ENCODE data around the gene VSTM4. TPM values are rescaled to one million over a fixed set of nuclear protein-coding genes. Genes with fewer than 3 reads are reported as not detected.

Gene VSTM4
- total RNA-seq, 4 donors from 2014 or later: 11.8 to 26.2 (median 19.7) TPM

DNA sequence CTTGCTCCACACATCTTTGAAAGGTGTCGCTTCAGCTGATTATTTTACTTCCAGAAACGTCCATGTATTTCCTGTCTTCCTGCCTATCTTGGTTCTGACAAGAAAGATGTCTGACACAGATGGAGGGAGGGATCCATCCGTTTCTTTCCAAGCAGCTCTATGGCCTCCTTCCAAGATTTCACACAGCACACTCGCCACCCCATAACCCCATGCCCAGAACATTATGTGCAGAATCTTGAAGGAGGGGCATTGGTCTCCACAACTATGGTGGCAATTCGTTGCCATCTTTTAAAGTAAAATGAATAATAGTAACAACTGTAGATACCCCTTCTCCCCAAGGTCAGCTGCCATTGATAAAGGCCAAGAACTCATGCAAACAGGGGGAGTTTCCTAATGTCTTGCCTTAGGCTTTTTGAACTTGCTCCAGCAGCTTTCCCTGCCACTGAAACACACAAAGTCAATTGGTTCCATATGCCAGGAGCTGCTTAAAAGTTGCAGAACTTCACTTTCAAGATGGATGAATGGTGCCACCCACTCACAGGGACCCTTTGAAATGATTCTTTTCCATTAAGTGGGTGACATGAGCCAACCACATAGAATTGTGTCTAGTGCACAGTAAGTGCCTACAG lies 60.0 kb downstream of the VSTM4 start:
- TF ChIP-seq, protein P1, sequence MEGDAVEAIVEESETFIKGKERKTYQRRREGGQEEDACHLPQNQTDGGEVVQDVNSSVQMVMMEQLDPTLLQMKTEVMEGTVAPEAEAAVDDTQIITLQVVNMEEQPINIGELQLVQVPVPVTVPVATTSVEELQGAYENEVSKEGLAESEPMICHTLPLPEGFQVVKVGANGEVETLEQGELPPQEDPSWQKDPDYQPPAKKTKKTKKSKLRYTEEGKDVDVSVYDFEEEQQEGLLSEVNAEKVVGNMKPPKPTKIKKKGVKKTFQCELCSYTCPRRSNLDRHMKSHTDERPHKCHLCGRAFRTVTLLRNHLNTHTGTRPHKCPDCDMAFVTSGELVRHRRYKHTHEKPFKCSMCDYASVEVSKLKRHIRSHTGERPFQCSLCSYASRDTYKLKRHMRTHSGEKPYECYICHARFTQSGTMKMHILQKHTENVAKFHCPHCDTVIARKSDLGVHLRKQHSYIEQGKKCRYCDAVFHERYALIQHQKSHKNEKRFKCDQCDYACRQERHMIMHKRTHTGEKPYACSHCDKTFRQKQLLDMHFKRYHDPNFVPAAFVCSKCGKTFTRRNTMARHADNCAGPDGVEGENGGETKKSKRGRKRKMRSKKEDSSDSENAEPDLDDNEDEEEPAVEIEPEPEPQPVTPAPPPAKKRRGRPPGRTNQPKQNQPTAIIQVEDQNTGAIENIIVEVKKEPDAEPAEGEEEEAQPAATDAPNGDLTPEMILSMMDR (IDR thresholded peaks at IDR 0.05): no peak
- ATAC-seq (ENCODE audit: low FRiP score) (no peak), DNase-seq (ENCODE audit: low spot score) (no peak)

DNA sequence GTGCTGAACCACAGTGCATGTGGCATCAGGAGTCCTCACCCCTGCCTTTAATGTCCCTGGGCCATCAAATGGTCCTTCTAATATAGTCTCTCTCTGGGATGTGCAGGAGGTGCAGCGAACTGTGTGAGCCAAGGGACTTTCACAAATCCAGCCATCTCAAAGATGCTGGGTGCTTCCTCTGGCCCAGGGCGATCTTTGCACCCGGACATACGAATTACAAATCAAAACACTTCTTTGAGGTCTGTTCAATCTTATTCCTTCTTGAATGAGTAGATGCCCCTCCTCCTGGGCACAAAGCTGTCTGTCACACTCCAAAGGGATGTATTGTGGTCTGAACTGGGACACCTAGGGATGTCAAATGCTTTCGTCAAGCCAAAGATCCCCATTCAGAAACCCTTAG lies 60.6 kb downstream of the VSTM4 start:
- no peak for ATAC-seq (ENCODE audit: low FRiP score)
- TF ChIP-seq, protein P1 (IDR thresholded peaks at IDR 0.05): no peak

DNA sequence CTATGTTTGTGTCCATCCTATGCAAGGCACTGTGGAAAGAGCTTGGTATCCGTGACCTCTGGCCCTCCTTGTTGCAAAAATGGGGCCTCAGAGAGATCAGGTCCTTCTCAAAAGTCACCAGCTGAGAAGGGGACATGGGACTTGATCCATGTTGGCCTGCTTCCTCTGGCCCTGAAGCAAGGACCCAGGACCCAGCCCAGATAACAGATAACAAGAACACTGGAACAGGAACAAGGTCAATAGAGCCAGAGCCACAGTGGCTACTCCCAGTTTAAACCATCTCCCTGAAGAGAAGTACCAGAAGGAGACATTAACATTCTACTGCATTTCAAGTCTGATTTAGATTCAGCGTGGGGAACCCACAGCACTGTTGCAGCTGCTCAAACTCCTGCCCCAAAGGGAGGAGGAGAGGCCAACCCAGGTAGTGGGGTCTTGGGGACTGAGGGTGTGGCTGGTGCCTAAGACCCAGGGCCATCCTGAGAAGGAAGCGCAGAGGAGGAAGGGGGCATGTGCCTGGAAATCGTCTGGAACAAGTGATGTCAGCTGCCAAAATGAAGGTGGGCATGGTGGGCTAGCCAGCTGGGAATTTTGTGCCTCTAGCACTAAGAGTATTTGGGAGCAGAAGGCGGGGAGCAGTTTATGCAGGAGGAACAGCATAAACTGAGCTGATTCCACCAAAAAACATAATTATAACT lies 61.2 kb downstream of the VSTM4 start:
- TF ChIP-seq, protein P1 (IDR thresholded peaks at IDR 0.05): no peak
- DNase-seq (ENCODE audit: low spot score): no peak
- ATAC-seq (ENCODE audit: low FRiP score): no peak

More for the DNA sequence above, 60.6 kb downstream of the VSTM4 start:
- no peak for DNase-seq (ENCODE audit: low spot score)

DNA sequence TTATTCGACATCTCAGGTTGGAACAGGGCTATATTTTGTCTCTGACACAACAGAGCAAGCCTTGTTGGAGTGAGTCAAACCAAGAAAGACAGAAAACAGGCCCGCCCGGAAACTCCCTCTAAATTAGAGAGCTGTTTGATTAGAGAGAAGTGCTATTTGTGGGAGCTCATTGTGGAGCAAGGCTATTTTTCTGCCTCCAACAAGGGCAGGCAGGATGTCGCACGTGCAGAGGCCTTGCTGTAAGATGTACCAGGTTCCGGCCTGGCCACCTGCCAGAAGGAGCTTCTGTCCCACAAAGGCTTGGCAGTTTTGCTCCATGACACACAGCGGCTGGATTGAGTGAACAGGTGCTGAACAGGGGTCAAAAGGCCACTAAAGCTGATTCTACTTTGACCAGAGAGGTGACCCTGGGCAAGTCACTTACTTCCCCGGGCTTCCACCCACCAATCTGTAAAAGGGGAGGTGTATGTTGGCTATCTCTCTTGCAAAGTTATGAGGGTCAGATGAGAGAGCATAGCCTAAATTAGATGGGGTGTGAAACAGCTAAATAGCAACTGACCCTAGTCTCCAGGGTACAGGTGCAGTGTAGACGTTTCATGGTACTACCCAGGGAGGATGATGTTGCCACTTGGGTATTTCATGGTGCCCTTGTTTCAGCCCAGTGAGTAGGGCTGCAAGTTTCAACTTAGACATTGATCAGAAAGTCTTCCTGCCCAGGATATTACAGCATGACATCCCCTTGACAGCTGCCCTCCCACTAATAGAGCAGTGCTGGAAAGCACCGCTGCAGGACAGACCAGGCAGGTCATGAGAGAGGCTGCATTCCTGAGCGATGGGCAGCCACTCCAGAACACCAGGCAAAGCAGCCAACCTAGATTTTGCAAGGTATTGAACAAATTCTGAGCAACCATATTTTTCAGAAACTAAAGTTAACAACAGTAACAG lies 62.0 kb downstream of the VSTM4 start:
- ATAC-seq (ENCODE audit: low FRiP score) (peak; percentile 75), DNase-seq (ENCODE audit: low spot score) (no peak)
- TF ChIP-seq, protein P1 (IDR thresholded peaks at IDR 0.05): no peak

DNA sequence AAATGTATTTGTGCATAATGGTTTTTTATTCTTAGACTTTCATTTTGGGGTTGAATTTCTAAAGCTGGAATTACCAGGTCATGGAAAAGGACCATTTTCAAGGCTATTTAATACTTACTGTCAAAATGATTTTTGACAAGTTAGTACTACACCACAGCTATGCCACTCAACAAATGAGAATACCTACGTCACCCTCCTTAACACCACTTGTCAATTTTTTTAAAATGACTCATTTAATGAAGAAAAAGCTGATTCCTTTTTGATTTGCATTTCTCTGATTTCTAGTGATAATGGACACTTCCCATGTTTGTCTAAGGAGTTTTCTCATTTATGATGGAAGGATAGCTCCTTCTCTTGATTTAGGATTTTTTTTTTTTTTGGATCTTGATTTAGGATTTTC lies 63.3 kb downstream of the VSTM4 start:
- TF ChIP-seq, protein P1 (IDR thresholded peaks at IDR 0.05): no peak
- ATAC-seq (ENCODE audit: low FRiP score) (no peak), DNase-seq (ENCODE audit: low spot score) (no peak)

DNA sequence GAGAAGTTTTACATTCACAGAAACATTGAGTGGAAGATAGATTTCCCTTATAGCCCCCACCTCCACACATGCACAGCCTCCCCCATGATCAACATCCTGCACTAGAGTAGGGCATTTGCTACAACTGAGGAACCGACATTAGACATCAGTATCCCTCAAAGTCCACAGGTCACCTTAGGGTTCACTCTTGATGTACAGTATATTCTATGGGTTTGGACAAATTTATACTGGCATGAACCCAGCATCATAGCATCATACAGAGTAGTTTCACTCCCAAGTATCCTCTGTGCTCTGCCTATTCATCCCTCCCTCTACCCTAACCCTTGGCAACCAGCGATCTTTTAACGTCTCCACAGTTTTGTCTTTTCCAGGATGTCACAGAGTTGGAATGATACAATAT lies 64.4 kb downstream of the VSTM4 start:
- TF ChIP-seq, protein P1 (IDR thresholded peaks at IDR 0.05): no peak
- ATAC-seq (ENCODE audit: low FRiP score) (no peak), DNase-seq (ENCODE audit: low spot score) (no peak)

All from omental fat pad (tissue), 4 donors.